HPDE6-E6E7 (cell line): Measurements from ENCODE around the gene MED10.
"Not testable (repeated sequence)": the region's sequence is repeated elsewhere in the genome, so short reads cannot be mapped to it uniquely, and the experiment has no call there.

ENCODE experiments used
- DNase-seq: peaks from one replicate; pipeline ENCODE4 v3.0.0; 2011; ENCODE audit warnings: missing footprints; ENCODE audit errors: extremely low spot score

The MED10 gene

GRCh38 chr5:6373081-6373846 is 5.1 kb downstream of the MED10 start:
- DNase-seq, result no peak

GRCh38 chr5:6372251-6373080 is 5.9 kb downstream of the MED10 start:
- DNase-seq, result no peak

DNA sequence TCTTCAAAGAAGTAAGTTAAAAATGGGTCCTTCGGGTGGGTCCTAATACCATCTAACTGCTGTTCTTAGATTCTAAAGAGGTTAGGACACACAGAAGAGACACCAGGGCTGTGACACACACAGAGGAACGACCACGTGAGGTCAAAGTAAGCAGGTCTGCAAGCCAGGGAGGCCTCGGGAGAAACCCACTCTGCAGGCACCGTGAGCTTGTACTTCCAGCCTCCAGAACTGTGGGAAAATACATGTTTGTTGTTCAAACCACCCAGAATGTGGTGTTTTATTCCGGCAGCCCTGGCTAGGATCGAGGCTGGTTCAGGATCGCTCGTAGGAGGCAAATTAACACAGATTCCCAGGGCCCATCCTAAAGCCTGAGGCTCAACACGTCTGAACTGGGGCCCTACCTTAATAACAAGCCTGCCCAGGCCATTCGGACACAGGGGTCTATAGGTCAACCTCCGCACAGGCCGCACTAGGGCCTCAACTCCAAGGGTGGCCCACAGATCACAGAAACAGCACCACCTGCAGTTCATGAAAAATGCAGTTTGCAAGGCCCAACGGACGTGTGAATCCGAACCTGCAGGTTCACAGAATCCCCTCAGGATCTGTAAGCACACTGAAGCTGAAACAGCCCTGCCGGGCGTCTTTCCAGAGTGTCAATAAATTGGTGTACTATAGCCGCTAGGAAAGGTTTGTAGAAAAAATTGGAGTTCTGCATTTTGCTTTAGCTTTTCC is 7.1 kb downstream of the MED10 start:
- DNase-seq, result no peak

- DNase-seq, result no peak
Measured at GRCh38 chr5:6370580-6370979, 7.8 kb downstream of the MED10 start.

- no peak for DNase-seq
Measured at GRCh38 chr5:6365977-6366590, 12.3 kb downstream of the MED10 start.

DNA sequence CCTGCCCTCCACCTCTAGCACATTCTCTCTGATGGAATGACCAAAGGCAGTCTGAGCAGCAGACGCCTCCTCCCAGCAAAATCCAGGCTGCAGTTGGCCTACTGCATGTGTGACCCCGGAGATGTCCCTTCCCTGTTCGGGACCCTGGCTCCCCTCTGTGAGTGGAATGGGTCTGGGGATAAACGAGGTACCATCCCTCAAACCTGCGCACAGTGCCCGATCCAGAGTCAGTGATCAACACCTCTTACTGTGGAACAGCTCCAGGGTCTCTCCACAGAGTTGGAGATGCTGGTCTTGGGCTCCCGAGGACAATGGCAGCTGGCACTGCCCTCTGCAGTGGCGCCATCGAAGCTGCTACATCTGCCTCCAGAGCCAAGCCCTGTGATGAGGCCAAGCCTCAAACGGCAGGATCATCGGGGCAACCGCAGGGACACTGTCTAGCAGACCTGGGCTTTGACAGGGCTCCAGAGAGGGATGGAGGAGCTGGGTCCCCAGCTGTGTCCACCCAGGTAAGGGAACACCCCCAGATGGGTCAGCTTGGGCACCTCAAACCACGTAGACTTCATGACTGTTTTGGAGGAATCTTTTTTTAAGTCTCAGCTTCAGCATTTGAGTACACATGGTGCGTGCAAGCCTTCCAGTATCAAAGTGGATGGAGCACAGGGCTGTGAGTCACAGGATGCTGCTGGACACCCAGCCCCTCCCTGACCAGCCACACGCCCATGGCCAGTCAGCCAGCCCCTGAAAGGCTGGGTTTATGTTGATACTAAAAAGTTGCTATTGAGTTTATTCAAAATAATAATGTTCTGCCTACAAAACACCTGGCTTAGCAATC is 13.0 kb downstream of the MED10 start:
- DNase-seq, result no peak

GRCh38 chr5:6363454-6364011 is 14.8 kb downstream of the MED10 start:
- not testable (repeated sequence) for DNase-seq

GRCh38 chr5:6362846-6363245 is 15.5 kb downstream of the MED10 start:
- no peak for DNase-seq

DNA sequence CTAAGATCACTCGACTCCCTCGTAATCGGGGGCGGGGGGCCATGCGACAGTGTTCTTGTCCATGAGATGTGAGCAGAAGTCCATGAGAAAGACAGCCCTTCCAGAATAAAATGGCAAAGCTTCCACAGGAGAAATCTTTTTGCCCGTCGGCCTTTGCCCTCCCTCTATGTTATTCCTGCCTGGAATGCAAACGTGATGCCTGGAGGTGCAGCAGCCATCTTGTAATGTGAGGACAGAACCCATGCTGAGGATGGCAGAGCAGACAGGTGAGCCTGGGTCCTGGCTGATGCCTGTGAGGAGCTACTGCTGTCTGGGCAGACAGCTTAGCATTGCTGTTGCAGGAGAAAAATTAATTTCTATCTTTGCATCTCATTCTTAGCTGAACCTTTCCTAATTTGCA is 17.2 kb downstream of the MED10 start:
- DNase-seq, result no peak

GRCh38 chr5:6360323-6361072 is 17.8 kb downstream of the MED10 start:
- DNase-seq, result no peak

- no peak for DNase-seq
Measured at GRCh38 chr5:6359555-6360322, 18.6 kb downstream of the MED10 start.

DNA sequence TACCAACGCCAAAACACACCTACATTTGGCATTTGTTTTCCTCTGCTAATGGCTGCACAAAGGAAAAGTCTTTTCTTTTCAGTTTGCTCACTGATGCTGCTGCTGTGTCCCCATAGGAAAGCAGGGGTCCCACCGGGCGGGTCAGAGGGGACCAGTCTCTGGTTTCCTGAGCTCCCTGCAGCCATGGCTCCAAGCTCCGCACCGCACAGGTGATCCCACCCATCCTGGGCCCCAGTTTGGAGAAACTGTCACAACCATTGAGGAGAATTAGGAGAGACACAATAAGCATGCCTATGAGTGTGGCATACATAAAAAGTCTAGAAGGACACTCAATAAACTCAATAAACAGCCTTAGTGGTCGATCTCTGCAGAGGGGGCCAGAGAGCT is 19.9 kb downstream of the MED10 start:
- no peak for DNase-seq

- not testable (repeated sequence) for DNase-seq
Measured at GRCh38 chr5:6357817-6358433, 20.4 kb downstream of the MED10 start.

- DNase-seq, result no peak
Measured at GRCh38 chr5:6356578-6357164, 21.7 kb downstream of the MED10 start.

DNA sequence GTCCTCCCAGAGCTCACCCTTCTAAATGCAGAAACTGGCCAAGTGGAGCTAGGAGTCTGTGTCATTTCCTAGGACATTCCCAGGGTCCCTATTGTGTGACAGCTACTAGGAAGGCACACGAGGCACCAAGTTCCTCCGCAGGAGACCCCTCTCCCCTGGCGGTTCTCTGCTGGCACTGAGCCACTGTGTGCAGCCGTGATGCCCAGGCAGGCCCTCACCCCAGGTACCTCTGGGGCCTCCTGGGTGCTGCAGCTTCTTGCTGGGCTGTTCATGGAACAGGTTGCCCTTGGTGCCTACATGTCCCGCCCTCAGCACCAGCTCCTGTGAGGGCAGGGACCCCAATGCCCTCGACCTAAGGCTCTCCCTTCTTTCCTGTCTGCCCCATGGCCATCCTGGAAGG is 23.1 kb downstream of the MED10 start:
- no peak for DNase-seq

GRCh38 chr5:6354848-6355247 is 23.5 kb downstream of the MED10 start:
- DNase-seq, result no peak

- DNase-seq, result no peak
Measured at GRCh38 chr5:6353602-6354302, 24.6 kb downstream of the MED10 start.
